EL (cell line): Measurements from ENCODE around the gene PLXNA4.

Source experiments
- DNase-seq: peaks from one replicate; pipeline ENCODE4 v3.0.0-alpha.2; 2016

Gene PLXNA4

GRCh38 chr7:132345543-132346129 lies 230.6 kb downstream of the PLXNA4 start:
- DNase-seq, result no peak

- no peak for DNase-seq
These were observed 231.2 kb downstream of the PLXNA4 start for GRCh38 chr7:132345030-132345429.

GRCh38 chr7:132343199-132343598 lies 233.1 kb downstream of the PLXNA4 start:
- DNase-seq, result no peak

GRCh38 chr7:132337450-132338080 lies 238.7 kb downstream of the PLXNA4 start:
- DNase-seq, result no peak

- DNase-seq, result no peak
These were observed 239.5 kb downstream of the PLXNA4 start for GRCh38 chr7:132336797-132337196.

- no peak for DNase-seq
These were observed 243.0 kb downstream of the PLXNA4 start for GRCh38 chr7:132333301-132333700.

- DNase-seq, result no peak
These were observed 247.5 kb downstream of the PLXNA4 start for GRCh38 chr7:132328760-132329159.

- no peak for DNase-seq
These were observed 248.1 kb downstream of the PLXNA4 start for GRCh38 chr7:132328047-132328620.

- no peak for DNase-seq
These were observed 249.2 kb downstream of the PLXNA4 start for GRCh38 chr7:132326878-132327589.

GRCh38 chr7:132322970-132323369 lies 253.3 kb downstream of the PLXNA4 start:
- no peak for DNase-seq

- no peak for DNase-seq
These were observed 254.9 kb downstream of the PLXNA4 start for GRCh38 chr7:132321387-132321786.

- DNase-seq, result no peak
These were observed 256.8 kb downstream of the PLXNA4 start for GRCh38 chr7:132319481-132319880.

GRCh38 chr7:132318352-132319318 lies 257.6 kb downstream of the PLXNA4 start:
- DNase-seq, result peak; percentile 71

- DNase-seq, result no peak
These were observed 258.4 kb downstream of the PLXNA4 start for GRCh38 chr7:132317701-132318351.

- no peak for DNase-seq
These were observed 263.7 kb downstream of the PLXNA4 start for GRCh38 chr7:132312531-132313055.

- no peak for DNase-seq
These were observed 264.5 kb downstream of the PLXNA4 start for GRCh38 chr7:132311733-132312132.

- no peak for DNase-seq
These were observed 267.0 kb downstream of the PLXNA4 start for GRCh38 chr7:132309102-132309805.

GRCh38 chr7:132307465-132307864 lies 268.8 kb downstream of the PLXNA4 start:
- DNase-seq, result no peak

- DNase-seq, result no peak
These were observed 275.5 kb downstream of the PLXNA4 start for GRCh38 chr7:132300599-132301277.

GRCh38 chr7:132298790-132299189 lies 277.5 kb downstream of the PLXNA4 start:
- DNase-seq, result peak; percentile 36

GRCh38 chr7:132296820-132297219 lies 279.4 kb downstream of the PLXNA4 start:
- DNase-seq, result no peak
